GM10248 (cell line): ENCODE results near the gene PRR32.

Source experiments
- CTCF ChIA-PET: fragments of 300-600 bp; sonication (Branson Sonifier 250); formaldehyde crosslinking; extraction: SDS; loops from one replicate; lab custom pipeline; 2021; ENCODE audit warnings: antibody characterized with exemption; lab: Yijun Ruan, JAX
- POLR2A ChIA-PET: fragments of 350-650 bp; sonication (Branson Sonifier 250); formaldehyde crosslinking; extraction: SDS; loops from one replicate; lab custom pipeline; 2020; ENCODE audit warnings: antibody characterized with exemption; lab: Yijun Ruan, JAX
- DNase-seq: peaks from one replicate; pipeline ENCODE4 v3.0.0; 2012; ENCODE audit errors: extremely low spot score
- CTCF ChIP-seq: IDR thresholded peaks from 2 replicates; pipeline ENCODE4 v1.5.1; 2012; ENCODE audit warnings: mild to moderate bottlenecking, low read depth; ENCODE audit errors: extremely low read depth, missing control alignments, control extremely low read depth

The PRR32 gene

DNA sequence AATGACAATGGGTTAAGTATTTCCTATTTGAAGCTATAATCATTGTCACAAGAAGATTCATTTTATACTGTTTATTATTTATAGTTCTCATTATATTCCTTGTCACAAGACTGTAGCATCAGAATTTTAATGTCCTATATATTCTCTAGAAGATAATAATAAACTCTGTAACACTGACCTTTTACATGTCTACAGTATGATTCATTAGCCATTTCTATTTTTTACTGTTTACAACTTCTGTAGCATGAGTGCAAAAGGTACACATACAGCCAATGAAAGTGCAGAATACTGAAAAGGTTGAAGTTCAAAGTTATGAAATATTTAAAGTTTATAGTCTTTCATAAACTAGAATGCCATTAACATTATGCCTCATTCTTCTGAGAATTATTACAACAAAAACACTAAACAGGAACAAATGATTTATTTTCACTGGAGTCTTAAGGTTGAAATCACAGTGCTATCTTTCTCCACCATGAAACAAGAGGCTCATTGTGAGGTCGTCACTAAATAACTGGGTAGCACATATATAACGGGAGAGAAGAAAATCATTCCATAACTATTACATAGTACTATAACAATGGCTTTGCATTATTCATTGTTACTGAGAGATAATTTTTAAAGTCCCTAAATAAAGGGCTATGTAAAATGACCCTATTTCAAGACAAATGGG is 4.9 kb downstream of the PRR32 start:
- no peak for DNase-seq
- POLR2A ChIA-PET: no interaction called here
- CTCF ChIA-PET: interaction anchor here (1.0 kb wide), 1 partner anchor 8 kb away, joined by 3 read pairs; no protein-coding TSS in a partner anchor
- no peak for TF ChIP-seq CTCF

DNA sequence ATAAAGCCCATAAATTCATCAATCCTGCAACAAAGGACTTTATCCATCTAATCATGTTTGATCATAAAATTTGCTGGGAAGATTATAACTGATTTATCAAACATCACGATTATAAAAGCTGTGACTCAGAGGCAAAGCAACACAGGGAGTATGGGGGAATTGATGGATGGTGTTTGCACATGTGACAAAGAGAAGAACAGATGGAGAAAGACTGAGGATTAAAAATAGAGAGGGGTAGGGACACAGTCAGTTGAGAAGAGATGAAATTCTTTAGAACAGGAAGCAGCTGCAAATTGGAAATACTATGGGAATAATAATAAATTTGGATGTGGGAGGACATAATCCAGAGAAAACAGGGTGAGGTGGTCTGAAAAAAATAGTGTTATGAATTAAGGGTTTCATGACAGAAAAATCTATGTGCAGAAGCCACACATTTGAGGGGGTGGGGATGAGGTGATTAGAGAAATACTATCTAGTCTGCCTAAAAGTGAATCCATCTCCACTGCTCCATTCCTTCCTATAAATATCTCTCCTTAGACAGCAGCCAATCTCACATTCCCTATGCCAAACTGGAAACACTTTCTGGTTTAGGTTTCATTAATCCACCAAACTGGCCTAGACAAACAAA is 6.2 kb downstream of the PRR32 start:
- POLR2A ChIA-PET: no interaction called here

DNA sequence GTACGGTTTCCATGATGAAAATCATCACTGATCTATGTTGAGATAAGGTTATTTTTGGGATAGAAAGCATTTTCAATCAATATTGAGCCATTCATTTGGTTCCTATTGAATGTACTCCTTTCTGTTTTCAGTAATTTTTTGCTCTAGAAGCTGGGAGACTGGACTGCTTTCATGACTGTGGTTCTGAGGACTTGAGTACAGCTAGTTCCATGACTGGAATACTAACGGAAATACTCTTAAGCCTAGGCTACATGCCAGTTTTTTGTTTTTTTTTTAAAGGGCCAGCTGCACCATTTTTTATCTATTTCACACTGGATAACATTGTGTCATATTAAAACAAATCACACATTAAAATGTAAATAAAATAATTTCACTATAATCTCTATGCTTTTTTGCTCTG is 16.7 kb downstream of the PRR32 start:
- CTCF ChIA-PET: no interaction called here

More for the DNA sequence above, 6.2 kb downstream of the PRR32 start:
- no peak for DNase-seq
- CTCF ChIA-PET: interaction anchor here (1.0 kb wide), 1 partner anchor 9 kb away, joined by 3 read pairs; no protein-coding TSS in a partner anchor
- no peak for TF ChIP-seq CTCF

GRCh38 chrX:126847143-126847542 is 27.6 kb downstream of the PRR32 start:
- TF ChIP-seq CTCF: no peak
- ChIA-PET POLR2A (no interaction called here), CTCF (no interaction called here)
- no peak for DNase-seq

More for the DNA sequence above, 16.7 kb downstream of the PRR32 start:
- DNase-seq: no peak
- POLR2A ChIA-PET: no interaction called here
- TF ChIP-seq CTCF: no peak

GRCh38 chrX:126855839-126856524 is 36.5 kb downstream of the PRR32 start:
- POLR2A ChIA-PET: no interaction called here
- CTCF ChIA-PET: no interaction called here
- no peak for TF ChIP-seq CTCF
- DNase-seq: no peak
